H1 (cell line): ENCODE results near the gene ISG15. TPM values are rescaled to one million over a fixed set of nuclear protein-coding genes. Genes with fewer than 3 reads are reported as not detected.

Experiments used
- CTCF ChIA-PET: fragments of 300-600 bp; sonication (Branson Sonifier 250); formaldehyde crosslinking; loops from one replicate; lab custom pipeline; 2021; ENCODE audit not compliant: partially characterized antibody; lab: Charles Lee
- POLR2A ChIA-PET: fragments of 300-600 bp; sonication (Branson Sonifier 250); formaldehyde crosslinking; loops from one replicate; lab custom pipeline; 2021; ENCODE audit warnings: inconsistent platforms; ENCODE audit not compliant: partially characterized antibody; lab: Charles Lee
- DNase-seq, 2 experiments: peaks; one replicate each; pipeline versions ENCODE4 v3.0.0 to v3.0.0-alpha.2; 2010 to 2022; ENCODE audit warnings: low spot score in 2 of 2, low read depth in 1 of 2, mixed read lengths in 1 of 2
- FAIRE-seq: peaks from 2 replicates; lab custom pipeline; 2011; peaks lifted over from hg19 to GRCh38; lab: Jason Lieb, UNC
- H2AFZ ChIP-seq: 2 replicates; pipeline ENCODE4 v1.8.1; 2012; ENCODE audit warnings: low read length, inconsistent platforms
- H2AK5ac ChIP-seq: 2 replicates; pipeline ENCODE4 v1.6.1; 2013; ENCODE audit warnings: low read depth, low read length
- H2BK120ac ChIP-seq: replicated peaks from 2 replicates; pipeline ENCODE3; 2013; ENCODE audit warnings: low read depth, low read length, inconsistent platforms
- H2BK12ac ChIP-seq: 2 replicates; pipeline ENCODE4 v1.6.1; 2013; ENCODE audit warnings: low read depth, low read length
- H2BK15ac ChIP-seq: 2 replicates; pipeline ENCODE4 v1.6.1; 2013; ENCODE audit warnings: low read length
- H2BK20ac ChIP-seq: 2 replicates; pipeline ENCODE4 v1.6.1; 2013; ENCODE audit warnings: low read length
- H2BK5ac ChIP-seq: 2 replicates; pipeline ENCODE4 v1.6.1; 2013; ENCODE audit warnings: low read depth, low read length
- H3K14ac ChIP-seq: 2 replicates; pipeline ENCODE4 v1.6.1; 2013; ENCODE audit warnings: inconsistent platforms; ENCODE audit not compliant: insufficient read length
- H3K18ac ChIP-seq: 2 replicates; pipeline ENCODE4 v1.6.1; 2013; ENCODE audit warnings: low read length; ENCODE audit errors: extremely low read depth
- H3K23ac ChIP-seq: 2 replicates; pipeline ENCODE4 v1.6.1; 2013; ENCODE audit warnings: inconsistent platforms; ENCODE audit not compliant: insufficient read length
- H3K23me2 ChIP-seq: 2 replicates; pipeline ENCODE4 v1.6.1; 2013; ENCODE audit warnings: low read depth, low read length
- H3K27ac ChIP-seq: 2 replicates; pipeline ENCODE4 v1.6.1; 2011; ENCODE audit warnings: low read depth, low read length, inconsistent platforms
- H3K27me3 ChIP-seq, 4 experiments: replicated peaks in 1 of 4; 1 replicate in 1 of 4; 2 replicates in 3 of 4; pipeline versions ENCODE4 v1.6.1 to v1.8.1; 2011 to 2013; ENCODE audit warnings: low read length in 3 of 4, mild to moderate bottlenecking in 3 of 4, inconsistent platforms in 2 of 4, mixed read lengths in 2 of 4, moderate library complexity in 1 of 4; ENCODE audit not compliant: control insufficient read depth in 3 of 4, insufficient read depth in 3 of 4; ENCODE audit errors: extremely low read depth in 1 of 4
- H3K36me3 ChIP-seq, 4 experiments: 2 replicates each; pipeline versions ENCODE4 v1.6.1 to v1.8.1; 2011 to 2013; ENCODE audit warnings: mild to moderate bottlenecking in 4 of 4, low read length in 3 of 4, moderate library complexity in 2 of 4, control low read depth in 1 of 4, inconsistent platforms in 1 of 4; ENCODE audit not compliant: insufficient read depth in 4 of 4, control insufficient read depth in 2 of 4
- H3K4ac ChIP-seq: replicated peaks from 2 replicates; pipeline ENCODE3; 2013; ENCODE audit warnings: low read length, low read depth, mixed read lengths, inconsistent platforms; ENCODE audit not compliant: insufficient read length
- H3K4me1 ChIP-seq, 4 experiments: replicated peaks in 1 of 4; 1 replicate in 1 of 4; 2 replicates in 3 of 4; pipeline versions ENCODE4 v1.6.1 to v1.8.1; 2011 to 2013; ENCODE audit warnings: low read length in 3 of 4, inconsistent platforms in 2 of 4, mixed read lengths in 1 of 4; ENCODE audit not compliant: insufficient read depth in 4 of 4, control insufficient read depth in 3 of 4
- H3K4me2 ChIP-seq, 2 experiments: 2 replicates each; pipeline versions ENCODE4 v1.6.1 to v1.8.1; 2011 to 2013; ENCODE audit warnings: low read depth in 2 of 2, low read length in 2 of 2, control low read depth in 1 of 2, inconsistent platforms in 1 of 2, mild to moderate bottlenecking in 1 of 2; ENCODE audit not compliant: insufficient read depth in 1 of 2
- H3K4me3 ChIP-seq, 4 experiments: fragments of 200-600, 300-600 bp in 1 of 4; sonication (generic), shearing (Covaris generic), sonication (Bioruptor Twin) in 1 of 4; 2 replicates each; pipeline versions ENCODE4 v1.5.1 to v1.8.1; 2011 to 2016; ENCODE audit warnings: low read length in 4 of 4, low read depth in 3 of 4, control low read depth in 2 of 4, inconsistent platforms in 2 of 4, mild to moderate bottlenecking in 2 of 4, mixed read lengths in 1 of 4, moderate library complexity in 1 of 4; ENCODE audit not compliant: insufficient read depth in 2 of 4; ENCODE audit errors: extremely low read depth in 1 of 4
- H3K56ac ChIP-seq: replicated peaks from 2 replicates; pipeline ENCODE3; 2013; ENCODE audit warnings: low read depth, mild to moderate bottlenecking, mixed read lengths, low read length, inconsistent platforms; ENCODE audit not compliant: insufficient read length
- H3K79me1 ChIP-seq: 2 replicates; pipeline ENCODE4 v1.6.1; 2013; ENCODE audit warnings: low read depth, low read length, control low read depth
- H3K79me2 ChIP-seq, 2 experiments: 2 replicates each; pipeline versions ENCODE4 v1.6.1 to v1.8.1; 2012 to 2013; ENCODE audit warnings: low read length in 2 of 2, mild to moderate bottlenecking in 2 of 2, inconsistent platforms in 1 of 2; ENCODE audit not compliant: insufficient read depth in 2 of 2, control insufficient read depth in 1 of 2
- H3K9ac ChIP-seq, 4 experiments: replicated peaks in 1 of 4; 1 replicate in 1 of 4; 2 replicates in 3 of 4; pipeline versions ENCODE4 v1.6.1 to v1.8.1; 2011 to 2013; ENCODE audit warnings: low read depth in 3 of 4, low read length in 3 of 4, control low read depth in 2 of 4, mild to moderate bottlenecking in 2 of 4, moderate library complexity in 2 of 4, inconsistent platforms in 1 of 4; ENCODE audit errors: extremely low read depth in 1 of 4
- H3K9me3 ChIP-seq, 2 experiments: 2 replicates each; pipeline versions ENCODE4 v1.6.1 to v1.8.1; 2012 to 2013; ENCODE audit warnings: mild to moderate bottlenecking in 2 of 2, moderate library complexity in 2 of 2, control low read depth in 1 of 2, inconsistent platforms in 1 of 2, low read depth in 1 of 2, low read length in 1 of 2, mixed read lengths in 1 of 2; ENCODE audit not compliant: insufficient read depth in 2 of 2
- H4K20me1 ChIP-seq, 2 experiments: replicated peaks in 1 of 2; 2 replicates each; pipeline versions ENCODE3 to v1.8.1; 2011 to 2013; ENCODE audit warnings: inconsistent platforms in 2 of 2, low read length in 2 of 2, mild to moderate bottlenecking in 1 of 2; ENCODE audit not compliant: insufficient read depth in 2 of 2, control insufficient read depth in 1 of 2
- H4K5ac ChIP-seq: 2 replicates; pipeline ENCODE4 v1.6.1; 2013; ENCODE audit warnings: low read length, low read depth, mixed read lengths, inconsistent platforms; ENCODE audit not compliant: insufficient read length
- H4K8ac ChIP-seq: 2 replicates; pipeline ENCODE4 v1.8.0; 2013; ENCODE audit warnings: mild to moderate bottlenecking, moderate library complexity, low read length, inconsistent platforms; ENCODE audit not compliant: insufficient read depth; ENCODE audit errors: extremely low read depth
- H4K91ac ChIP-seq: replicated peaks from 2 replicates; pipeline ENCODE3; 2013; ENCODE audit warnings: low read length, mixed read lengths, inconsistent platforms; ENCODE audit not compliant: insufficient read length
- BACH1 ChIP-seq: IDR thresholded peaks from 2 replicates; pipeline ENCODE4 v1.6.1; 2012; ENCODE audit warnings: low read length, improper control_type of control experiment
- BCL11A ChIP-seq, 2 experiments: IDR thresholded peaks; one replicate each; pipeline ENCODE4 v1.6.1; 2011; ENCODE audit warnings: low read depth in 2 of 2, low read length in 2 of 2, mild to moderate bottlenecking in 2 of 2
- CHD2 ChIP-seq: IDR thresholded peaks from 2 replicates; pipeline ENCODE4 v1.6.1; 2012; ENCODE audit warnings: low read length, improper control_type of control experiment
- JUND ChIP-seq: IDR thresholded peaks from 2 replicates; pipeline ENCODE4 v1.6.1; 2011; ENCODE audit warnings: mild to moderate bottlenecking, improper control_type of control experiment, low read length
- KDM4A ChIP-seq: IDR thresholded peaks from one replicate; pipeline ENCODE4 v1.7.1; 2012; ENCODE audit warnings: low read depth, mild to moderate bottlenecking, moderate library complexity, low read length, inconsistent platforms; ENCODE audit not compliant: severe bottlenecking
- MAFK ChIP-seq: IDR thresholded peaks from 2 replicates; pipeline ENCODE4 v1.6.1; 2012; ENCODE audit warnings: low read depth, mild to moderate bottlenecking, improper control_type of control experiment, low read length
- PHF8 ChIP-seq: fragments of 200-600 bp; sonication (generic); conservative IDR thresholded peaks from 2 replicates; pipeline ENCODE4 v1.7.1; 2012; ENCODE audit warnings: low read depth, mild to moderate bottlenecking, inconsistent platforms, low read length, moderate library complexity
- RFX5 ChIP-seq: IDR thresholded peaks from 2 replicates; pipeline ENCODE4 v1.6.1; 2011; ENCODE audit warnings: low read depth, low read length, improper control_type of control experiment, borderline replicate concordance
- RNF2 ChIP-seq: fragments of 200-900, 300-1000 bp; sonication (generic); IDR thresholded peaks from 2 replicates; pipeline ENCODE4 v1.7.1; 2016; ENCODE audit warnings: borderline replicate concordance, low read depth, mild to moderate bottlenecking, antibody characterized with exemption, low read length; ENCODE audit not compliant: poor library complexity, severe bottlenecking; ENCODE audit errors: missing control alignments
- TAF7 ChIP-seq: optimal IDR thresholded peaks from 2 replicates; pipeline ENCODE3; 2011; ENCODE audit warnings: low read depth, mild to moderate bottlenecking, inconsistent platforms, low read length, moderate library complexity, borderline replicate concordance
- whole genome bisulfite sequencing, 2 experiments: shearing (Covaris generic) in 1 of 2; methylation state at CpG; one replicate each; pipeline versions ENCODE4 v1.1.6 to v1.1.7; 2013 to 2015; ENCODE audit warnings: low lambda C conversion rate in 2 of 2, mixed read lengths in 2 of 2, inconsistent platforms in 1 of 2, low coverage in 1 of 2, missing lambda C conversion rate in 1 of 2; ENCODE audit not compliant: insufficient replicate concordance in 2 of 2, insufficient coverage in 1 of 2, insufficient read length in 1 of 2; ENCODE audit errors: extremely low coverage in 1 of 2, missing lambda C conversion rate in 1 of 2; 5-methylcytosine and 5-hydroxymethylcytosine counted together
- polyA plus RNA-seq, 7 experiments: library from polyadenylated mRNA; depleted of rRNA in 3 of 7; stranded (reverse) in 5 of 7; unstranded in 2 of 7; fragments of >200 nt in 5 of 7; fragments of 200-250 nt in 2 of 7; gene quantifications; 1 replicate in 5 of 7; 2 replicates in 1 of 7; 4 replicates in 1 of 7; pipeline versions ENCODE4 v1.2.1 to v1.2.3, GENCODE V29; 2011 to 2013; ENCODE audit warnings: missing spikeins in 2 of 7, mixed read lengths in 2 of 7
- total RNA-seq: library from RNA; stranded (reverse); fragmentation: NEBNext Ultra II Directional; extraction: Animal tissue kit (Norgen Biotek cat#: 25700); gene quantifications from 2 replicates; pipeline ENCODE4 v1.2.1, GENCODE V29; 2021

The ISG15 gene
- total and polyA plus RNA-seq, 2 of the 8 experiments (the other 6 are each of a cell fraction or from before 2014, with no cell fraction given): 29.3 to 121 TPM

DNA sequence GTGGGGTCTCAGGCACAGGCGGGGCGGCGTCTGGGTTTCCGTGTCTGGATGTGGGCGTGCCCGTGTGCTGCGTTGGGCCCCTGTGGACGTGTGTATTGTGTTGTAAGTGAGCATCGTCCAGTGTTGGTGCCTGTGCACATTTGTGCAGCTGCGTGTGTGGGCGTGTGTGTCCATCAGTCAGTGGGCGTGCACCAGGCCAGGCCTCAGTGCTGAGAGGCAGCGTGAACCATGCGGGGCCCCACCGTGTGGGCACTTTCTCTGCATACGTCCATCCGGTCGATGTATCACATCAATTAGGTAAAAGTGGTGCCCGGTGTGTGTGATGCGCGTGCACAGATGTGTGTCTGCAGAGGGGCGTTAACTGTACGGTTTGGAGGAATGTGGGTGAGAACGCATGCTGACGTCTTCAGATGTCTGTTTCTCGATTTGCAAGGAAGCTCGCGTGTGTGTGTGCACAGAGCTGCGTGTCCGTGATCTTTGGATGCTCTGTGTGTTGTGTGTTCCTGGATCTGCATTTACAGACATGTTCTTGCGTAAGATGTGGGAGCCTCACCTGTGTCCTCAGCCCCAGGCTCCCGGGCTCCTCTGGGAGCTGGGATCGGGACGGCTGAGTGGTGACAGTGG lies 31.3 kb downstream of the ISG15 start:
- POLR2A ChIA-PET: interaction anchor here (0.6 to 3.8 kb wide), 11 partner anchors 8 to 232 kb away, joined by 3 to 19 read pairs (median 5); partner anchors contain the start of gene ISG15
- H3K18ac ChIP-seq: no peak overlapping the region
- FAIRE-seq: no peak
- TF ChIP-seq PHF8 (no peak), BACH1 (no peak), BCL11A (IDR thresholded peaks at IDR 0.05; ENCODE audit: low read depth in 2 of 2, low read length in 2 of 2) (no peak), TAF7 (no peak), RNF2 (no peak), KDM4A (no peak), RFX5 (no peak), JUND (no peak), MAFK (no peak), CHD2 (no peak)

More for the DNA sequence above, 31.3 kb downstream of the ISG15 start:
- no peak overlapping the region for H3K4ac ChIP-seq
- no peak overlapping the region for H2BK20ac ChIP-seq
- no peaks in the 10 kb centered on the region for H3K9me3 ChIP-seq
- H3K36me3 ChIP-seq: peaks cover 6 to 61% (median 24%) of the 10 kb centered on the region in 4 experiments
- peaks cover 0 to 10% (median 2%) of the 10 kb centered on the region in 4 experiments; a peak in 4 of 7 replicates for H3K4me1 ChIP-seq
- peak overlapping the region; percentile 25; the same call in 1 of the 2 replicates for H4K8ac ChIP-seq
- peaks cover 0 to 9% (median 6%) of the 10 kb centered on the region in 4 experiments; a peak in 5 of 7 replicates for H3K27me3 ChIP-seq
- H3K23me2 ChIP-seq: peaks cover 8% of the 10 kb centered on the region; the same call in 1 of the 2 replicates
- no peak overlapping the region for H2AK5ac ChIP-seq
- no peak overlapping the region for H3K9ac ChIP-seq
- H2BK5ac ChIP-seq: no peak overlapping the region
- no peak overlapping the region for H3K14ac ChIP-seq
- no peak overlapping the region for H3K4me3 ChIP-seq
- peaks cover 4% of the 10 kb centered on the region; the same call in 1 of the 2 replicates for H3K79me1 ChIP-seq
- DNase-seq: no peak
- no peaks in the 10 kb centered on the region for H3K79me2 ChIP-seq
- no peak overlapping the region for H3K23ac ChIP-seq
- no peak overlapping the region for H3K27ac ChIP-seq
- H2BK15ac ChIP-seq: no peak overlapping the region
- CTCF ChIA-PET: interaction anchor here (0.6 to 2.5 kb wide), 8 partner anchors 11 to 131 kb away, joined by 3 to 11 read pairs (median 4); no protein-coding TSS in a partner anchor
- H4K5ac ChIP-seq: no peak overlapping the region
- H4K91ac ChIP-seq: no peak overlapping the region
- no peak overlapping the region for H2BK12ac ChIP-seq
- no peak overlapping the region for H3K4me2 ChIP-seq
- no peak overlapping the region for H2BK120ac ChIP-seq
- no peak overlapping the region for H2AFZ ChIP-seq
- H3K56ac ChIP-seq: no peak overlapping the region
- H4K20me1 ChIP-seq: peaks cover 17 to 32% of the 10 kb centered on the region in 2 experiments
- WGBS, 2 experiments: 94% methylated on average over 33 of the region's 34 CpGs; no CpG with 5 or more reads in 1 of the 2 experiments
